ENCODE results near the gene SPDL1. TPM values are rescaled to one million over a fixed set of nuclear protein-coding genes. Genes with fewer than 3 reads are reported as not detected.

SPDL1 gene
- total and polyA plus RNA-seq, 2 of the 8 experiments (the other 6 are each of a cell fraction or from before 2014, with no cell fraction given) = 16.9 to 44.5 TPM

- no peak overlapping the region for H2BK120ac ChIP-seq (replicated peaks; ENCODE audit: low read depth, low read length)
- no peaks in the 10 kb centered on the region for H3K79me1 ChIP-seq (ENCODE audit: low read depth, low read length)
- no peak overlapping the region for H3K18ac ChIP-seq (ENCODE audit: extremely low read depth, low read length)
- H3K4me1 ChIP-seq (replicated peaks in 1 of 4; ENCODE audit: control insufficient read depth in 3 of 4, insufficient read depth in 4 of 4, low read length in 3 of 4) = no peaks in the 10 kb centered on the region; a peak in 1 of 7 replicates
- H2AFZ ChIP-seq (ENCODE audit: low read length) = no peak overlapping the region
- CTCF ChIA-PET (ENCODE audit: partially characterized antibody) = interaction anchor here (0.9 kb wide), 1 partner anchor 385 kb away, joined by 3 read pairs; no protein-coding TSS in a partner anchor
- WGBS, 2 experiments (ENCODE audit: extremely low coverage in 1 of 2, insufficient coverage in 1 of 2, insufficient read length in 1 of 2, insufficient replicate concordance in 2 of 2, low coverage in 1 of 2, low lambda C conversion rate in 2 of 2, missing lambda C conversion rate in 1 of 2) = 94% methylated on average over 2 of the region's 2 CpGs; no CpG with 5 or more reads in 1 of the 2 experiments
- H2BK5ac ChIP-seq (ENCODE audit: low read depth, low read length) = no peak overlapping the region
- no peak overlapping the region for H4K8ac ChIP-seq (ENCODE audit: extremely low read depth, insufficient read depth, low read length)
- DNase-seq (ENCODE audit: low read depth in 1 of 2, low spot score in 2 of 2) (no peak), FAIRE-seq (no peak)
- no peak overlapping the region for H2BK12ac ChIP-seq (ENCODE audit: low read depth, low read length)
- no peak overlapping the region for H2BK15ac ChIP-seq (ENCODE audit: low read length)
- H3K79me2 ChIP-seq (ENCODE audit: control insufficient read depth in 1 of 2, insufficient read depth in 2 of 2, low read length in 2 of 2) = no peaks in the 10 kb centered on the region
- no peak overlapping the region for H3K14ac ChIP-seq (ENCODE audit: insufficient read length)
- H3K4me3 ChIP-seq (ENCODE audit: extremely low read depth in 1 of 4, insufficient read depth in 2 of 4, low read depth in 3 of 4, low read length in 4 of 4) = no peak overlapping the region
- no peak overlapping the region for H4K5ac ChIP-seq (ENCODE audit: insufficient read length, low read depth, low read length)
- no peak for TF ChIP-seq SIX5 (IDR thresholded peaks at IDR 0.05; ENCODE audit: low read depth, low read length)
- TF ChIP-seq NANOG (IDR thresholded peaks at IDR 0.05; ENCODE audit: insufficient read depth, low read depth, low read length, poor library complexity, severe bottlenecking) = no peak
- TF ChIP-seq BRCA1 (IDR thresholded peaks at IDR 0.05; ENCODE audit: low read depth, low read length) = no peak
- no peak for TF ChIP-seq SP2 (IDR thresholded peaks at IDR 0.05; ENCODE audit: low read length)
- TF ChIP-seq CEBPB (IDR thresholded peaks at IDR 0.05; ENCODE audit: low read depth, low read length) = no peak
- no peak for TF ChIP-seq TBP (IDR thresholded peaks at IDR 0.05; ENCODE audit: low read depth, low read length)
- TF ChIP-seq KDM4A (IDR thresholded peaks at IDR 0.05; ENCODE audit: low read depth, low read length, severe bottlenecking) = no peak
- no peak overlapping the region for H3K23ac ChIP-seq (ENCODE audit: insufficient read length)
- H3K23me2 ChIP-seq (ENCODE audit: low read depth, low read length) = no peaks in the 10 kb centered on the region
- no peak overlapping the region for H4K91ac ChIP-seq (replicated peaks; ENCODE audit: insufficient read length, low read length)
- no peak overlapping the region for H3K27ac ChIP-seq (ENCODE audit: low read depth, low read length)
- no peak overlapping the region for H3K4ac ChIP-seq (replicated peaks; ENCODE audit: insufficient read length, low read depth, low read length)
- H3K27me3 ChIP-seq (replicated peaks in 1 of 4; ENCODE audit: control insufficient read depth in 3 of 4, extremely low read depth in 1 of 4, insufficient read depth in 3 of 4, low read length in 3 of 4) = no peaks in the 10 kb centered on the region
- H2AK5ac ChIP-seq (ENCODE audit: low read depth, low read length) = no peak overlapping the region
- no peak overlapping the region for H2BK20ac ChIP-seq (ENCODE audit: low read length)
- no peaks in the 10 kb centered on the region for H3K9me3 ChIP-seq (ENCODE audit: insufficient read depth in 2 of 2, low read depth in 1 of 2, low read length in 1 of 2)
- no peak overlapping the region for H3K56ac ChIP-seq (replicated peaks; ENCODE audit: insufficient read length, low read depth, low read length)
- no peak overlapping the region for H3K9ac ChIP-seq (replicated peaks in 1 of 4; ENCODE audit: extremely low read depth in 1 of 4, low read depth in 3 of 4, low read length in 3 of 4)
- no peak overlapping the region for H3K4me2 ChIP-seq (ENCODE audit: insufficient read depth in 1 of 2, low read depth in 2 of 2, low read length in 2 of 2)
- H3K36me3 ChIP-seq (ENCODE audit: control insufficient read depth in 2 of 4, insufficient read depth in 4 of 4, low read length in 3 of 4) = no peaks in the 10 kb centered on the region
- H4K20me1 ChIP-seq (replicated peaks in 1 of 2; ENCODE audit: control insufficient read depth in 1 of 2, insufficient read depth in 2 of 2, low read length in 2 of 2) = no peaks in the 10 kb centered on the region
- POLR2A ChIA-PET (ENCODE audit: partially characterized antibody) = no interaction called here
Measured at GRCh38 chr5:169534311-169534880, 49.2 kb upstream of the SPDL1 start.
